ENCODE results near the gene ATP6V1E1. TPM values are rescaled to one million over a fixed set of nuclear protein-coding genes. Genes with fewer than 3 reads are reported as not detected.
"Not testable (repeated sequence)": the region's sequence is repeated elsewhere in the genome, so short reads cannot be mapped to it uniquely, and the experiment has no call there.

ATP6V1E1 gene
- total and polyA plus RNA-seq, 8 donors: 80.6 to 140 (median 95.1) TPM

GRCh38 chr22:17575151-17575550, 53.4 kb downstream of the ATP6V1E1 start:
- Histone ChIP-seq H3K4me3 (no peak overlapping the region), H3K9me3 (no peaks in the 10 kb centered on the region), H3K36me3 (no peaks in the 10 kb centered on the region), H3K27ac (no peak overlapping the region), H3K27me3 (peaks cover 0 to 1% of the 10 kb centered on the region in 2 donors), H3K4me1 (peaks cover 6% of the 10 kb centered on the region in 2 donors)
- ATAC-seq (no peak), DNase-seq (no peak)
- TF ChIP-seq, protein P1, sequence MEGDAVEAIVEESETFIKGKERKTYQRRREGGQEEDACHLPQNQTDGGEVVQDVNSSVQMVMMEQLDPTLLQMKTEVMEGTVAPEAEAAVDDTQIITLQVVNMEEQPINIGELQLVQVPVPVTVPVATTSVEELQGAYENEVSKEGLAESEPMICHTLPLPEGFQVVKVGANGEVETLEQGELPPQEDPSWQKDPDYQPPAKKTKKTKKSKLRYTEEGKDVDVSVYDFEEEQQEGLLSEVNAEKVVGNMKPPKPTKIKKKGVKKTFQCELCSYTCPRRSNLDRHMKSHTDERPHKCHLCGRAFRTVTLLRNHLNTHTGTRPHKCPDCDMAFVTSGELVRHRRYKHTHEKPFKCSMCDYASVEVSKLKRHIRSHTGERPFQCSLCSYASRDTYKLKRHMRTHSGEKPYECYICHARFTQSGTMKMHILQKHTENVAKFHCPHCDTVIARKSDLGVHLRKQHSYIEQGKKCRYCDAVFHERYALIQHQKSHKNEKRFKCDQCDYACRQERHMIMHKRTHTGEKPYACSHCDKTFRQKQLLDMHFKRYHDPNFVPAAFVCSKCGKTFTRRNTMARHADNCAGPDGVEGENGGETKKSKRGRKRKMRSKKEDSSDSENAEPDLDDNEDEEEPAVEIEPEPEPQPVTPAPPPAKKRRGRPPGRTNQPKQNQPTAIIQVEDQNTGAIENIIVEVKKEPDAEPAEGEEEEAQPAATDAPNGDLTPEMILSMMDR (IDR thresholded peaks at IDR 0.05): no peak
- intact Hi-C loops (cut with DNase I): no loop called here

DNA sequence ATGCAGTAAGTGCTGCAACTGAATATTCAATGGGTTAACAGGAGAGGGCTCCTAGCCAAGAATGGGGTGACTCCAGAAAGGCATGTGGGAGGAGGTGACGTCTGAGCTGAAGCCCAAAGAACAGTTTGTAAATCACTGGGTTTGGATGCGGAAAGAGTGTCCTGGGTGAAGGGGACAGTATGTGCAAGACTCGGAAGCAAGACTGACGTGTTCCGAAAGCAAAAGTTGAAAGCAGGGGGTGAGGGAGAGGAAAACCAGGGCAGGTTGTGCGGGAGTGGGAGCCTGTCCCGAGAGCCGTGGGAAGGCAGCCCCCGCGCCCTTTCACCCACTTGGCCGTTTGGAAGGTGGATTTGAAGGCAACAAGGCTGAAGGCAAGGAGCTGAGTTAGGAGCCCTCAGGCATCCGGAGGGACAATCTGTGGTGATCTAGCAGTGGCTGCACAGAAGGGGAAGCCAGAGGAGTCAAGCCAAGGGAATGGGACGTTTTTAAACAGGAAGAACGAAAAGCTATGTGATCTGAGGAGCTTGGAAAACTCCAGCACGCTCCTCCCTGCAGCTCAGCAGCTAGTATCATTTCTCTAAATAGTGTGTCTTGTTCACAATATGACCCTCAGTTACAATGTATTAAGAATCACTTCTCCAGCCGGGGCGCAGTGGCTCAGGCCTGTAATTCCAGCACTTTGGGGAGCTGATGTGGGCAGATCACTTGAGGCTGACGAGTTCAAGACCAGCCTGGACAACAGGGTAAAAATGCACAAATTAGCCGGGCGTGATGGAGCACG, 57.5 kb downstream of the ATP6V1E1 start:
- TF ChIP-seq, protein P1 (IDR thresholded peaks at IDR 0.05): no peak
- H3K4me1 ChIP-seq: peaks cover 15 to 17% of the 10 kb centered on the region in 2 donors
- no peaks in the 10 kb centered on the region for H3K9me3 ChIP-seq
- peak overlapping the region in 1 of 2 donors; percentile 0 for H3K4me3 ChIP-seq
- DNase-seq (peak in 2 of 4 donors; percentile 66 to 78), ATAC-seq (peak; percentile 64)
- H3K27ac ChIP-seq: peak overlapping the region; percentile 65 to 82
- no peaks in the 10 kb centered on the region for H3K36me3 ChIP-seq
- peaks cover 0 to 5% of the 10 kb centered on the region in 2 donors for H3K27me3 ChIP-seq
- intact Hi-C loops (cut with DNase I): no loop called here

GRCh38 chr22:17569971-17570511, 58.5 kb downstream of the ATP6V1E1 start:
- TF ChIP-seq, protein P1 (IDR thresholded peaks at IDR 0.05): no peak
- H3K27me3 ChIP-seq: peaks cover 0 to 5% of the 10 kb centered on the region in 2 donors
- H3K27ac ChIP-seq: peak overlapping the region in 1 of 2 donors; percentile 82
- no peak overlapping the region for H3K4me3 ChIP-seq
- no peaks in the 10 kb centered on the region for H3K9me3 ChIP-seq
- peak in 1 of 4 donors; percentile 41 for DNase-seq
- ATAC-seq: peak; percentile 16
- intact Hi-C loops (cut with DNase I): no loop called here
- H3K4me1 ChIP-seq: peaks cover 15 to 17% of the 10 kb centered on the region in 2 donors
- H3K36me3 ChIP-seq: no peaks in the 10 kb centered on the region

GRCh38 chr22:17566776-17567175, 61.8 kb downstream of the ATP6V1E1 start:
- no peaks in the 10 kb centered on the region for H3K9me3 ChIP-seq
- DNase-seq: no peak
- TF ChIP-seq, protein P1 (IDR thresholded peaks at IDR 0.05): no peak
- intact Hi-C loops (cut with DNase I): no loop called here
- H3K4me3 ChIP-seq: no peak overlapping the region
- peaks cover 0 to 5% of the 10 kb centered on the region in 2 donors for H3K27me3 ChIP-seq
- ATAC-seq: no peak
- peaks cover 17 to 25% of the 10 kb centered on the region in 2 donors for H3K4me1 ChIP-seq
- no peak overlapping the region for H3K27ac ChIP-seq
- H3K36me3 ChIP-seq: no peaks in the 10 kb centered on the region

- H3K9me3 ChIP-seq; ATAC-seq; H3K27me3 ChIP-seq; H3K4me3 ChIP-seq; intact Hi-C loops (cut with DNase I); H3K27ac ChIP-seq; DNase-seq; H3K36me3 ChIP-seq: not testable (repeated sequence)
- H3K4me1 ChIP-seq: peaks cover 13 to 25% of the 10 kb centered on the region in 2 donors
Measured at GRCh38 chr22:17566016-17566687, 62.4 kb downstream of the ATP6V1E1 start.

Data from left lung (tissue), 10 donors.